BLaER1 treated with 17β-estradiol and CSF1 and Interleukin-3, amounts not matched to agents 10 nM and 100 nM (cell line): Measurements from ENCODE around the gene MTG2.

ENCODE experiments used
- H3K27ac ChIP-seq, 11 experiments: shearing (Covaris generic); formaldehyde crosslinking; 2 replicates each; pipeline ENCODE4 v1.8.1; 2022
- H3K27me3 ChIP-seq, 11 experiments: shearing (Covaris generic); formaldehyde crosslinking; 2 replicates each; pipeline ENCODE4 v1.8.1; 2022
- H3K36me3 ChIP-seq, 11 experiments: shearing (Covaris generic); formaldehyde crosslinking; 2 replicates each; pipeline ENCODE4 v1.8.1; 2022
- H3K4me1 ChIP-seq, 10 experiments: shearing (Covaris generic); formaldehyde crosslinking; 2 replicates each; pipeline ENCODE4 v1.8.1; 2022
- H3K4me2 ChIP-seq, 11 experiments: shearing (Covaris generic); formaldehyde crosslinking; 2 replicates each; pipeline ENCODE4 v1.8.1; 2022
- H3K4me3 ChIP-seq, 10 experiments: shearing (Covaris generic); formaldehyde crosslinking; 2 replicates each; pipeline ENCODE4 v1.8.1; 2022
- H3K9ac ChIP-seq, 11 experiments: shearing (Covaris generic); formaldehyde crosslinking; 2 replicates each; pipeline ENCODE4 v1.8.1; 2022
- H3K9me3 ChIP-seq, 11 experiments: shearing (Covaris generic); formaldehyde crosslinking; replicated peaks in 1 of 11; 2 replicates each; pipeline ENCODE4 v1.8.1; 2022
- H4K20me1 ChIP-seq, 11 experiments: shearing (Covaris generic); formaldehyde crosslinking; 2 replicates each; pipeline ENCODE4 v1.8.1; 2022
- Cebpa-rat ChIP-seq, 11 experiments: shearing (Covaris generic); IDR thresholded peaks; 2 replicates each; pipeline ENCODE4 v1.8.1; 2022

Gene MTG2

DNA sequence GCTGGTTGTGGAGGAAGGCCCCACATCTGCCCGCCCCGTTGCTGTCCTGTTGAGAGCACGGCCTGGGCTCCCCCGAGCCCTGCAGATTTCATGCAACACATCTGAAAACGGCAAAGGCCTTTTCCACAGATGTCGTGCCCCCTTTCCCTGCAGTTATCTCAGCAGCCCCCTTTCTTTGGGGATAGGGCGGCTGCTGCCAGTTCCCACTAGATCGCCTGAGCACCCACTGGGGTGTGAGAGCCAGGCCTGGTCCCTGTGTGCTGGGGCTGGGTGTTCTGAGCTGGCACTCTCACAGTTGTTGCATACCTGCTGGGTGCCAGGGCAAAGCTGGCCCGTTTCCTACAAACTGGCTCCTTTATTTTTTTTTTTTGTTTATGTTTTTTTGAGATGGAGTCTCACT lies 12.3 kb upstream of the MTG2 start:
- no peaks in the 10 kb centered on the region for H3K27me3 ChIP-seq
- no peak for TF ChIP-seq Cebpa-rat (IDR thresholded peaks at IDR 0.05)
- no peak overlapping the region for H3K4me2 ChIP-seq
- H3K4me1 ChIP-seq, result no peaks in the 10 kb centered on the region
- H3K27ac ChIP-seq, result no peak overlapping the region
- H4K20me1 ChIP-seq, result peaks cover 0 to 39% (median 0%) of the 10 kb centered on the region in 11 experiments; a peak in 6 of 22 replicates
- no peak overlapping the region for H3K9ac ChIP-seq
- H3K36me3 ChIP-seq, result peaks cover 71 to 99% (median 88%) of the 10 kb centered on the region in 11 experiments
- H3K4me3 ChIP-seq, result no peak overlapping the region
- H3K9me3 ChIP-seq, result no peaks in the 10 kb centered on the region

DNA sequence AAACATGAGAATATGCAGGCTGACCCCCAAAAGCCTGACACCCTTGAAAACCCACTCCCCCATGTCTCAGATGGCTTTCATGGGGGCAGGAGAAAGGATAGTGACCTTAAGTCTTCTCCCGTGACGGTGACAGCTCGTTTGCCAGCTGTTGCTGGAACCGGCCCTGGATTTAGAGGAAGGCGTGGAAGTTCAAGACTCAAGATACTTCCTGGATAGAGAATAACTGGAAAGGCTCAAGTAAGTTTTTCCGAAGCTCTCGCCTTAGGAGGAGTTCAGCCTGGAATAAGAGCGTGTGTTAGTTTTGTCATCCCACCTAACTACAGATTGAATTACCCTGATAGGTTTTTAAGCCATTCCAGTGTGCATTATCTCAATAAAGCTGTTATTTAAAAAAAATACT lies 11.6 kb upstream of the MTG2 start:
- Histone ChIP-seq H3K4me1 (no peaks in the 10 kb centered on the region), H3K36me3 (peaks cover 71 to 99% (median 85%) of the 10 kb centered on the region in 11 experiments), H3K9ac (no peak overlapping the region), H3K27ac (no peak overlapping the region), H4K20me1 (peaks cover 0 to 36% (median 0%) of the 10 kb centered on the region in 11 experiments; a peak in 4 of 22 replicates), H3K4me3 (no peak overlapping the region), H3K4me2 (no peak overlapping the region), H3K9me3 (no peaks in the 10 kb centered on the region), H3K27me3 (no peaks in the 10 kb centered on the region)
- TF ChIP-seq Cebpa-rat (IDR thresholded peaks at IDR 0.05), result no peak

DNA sequence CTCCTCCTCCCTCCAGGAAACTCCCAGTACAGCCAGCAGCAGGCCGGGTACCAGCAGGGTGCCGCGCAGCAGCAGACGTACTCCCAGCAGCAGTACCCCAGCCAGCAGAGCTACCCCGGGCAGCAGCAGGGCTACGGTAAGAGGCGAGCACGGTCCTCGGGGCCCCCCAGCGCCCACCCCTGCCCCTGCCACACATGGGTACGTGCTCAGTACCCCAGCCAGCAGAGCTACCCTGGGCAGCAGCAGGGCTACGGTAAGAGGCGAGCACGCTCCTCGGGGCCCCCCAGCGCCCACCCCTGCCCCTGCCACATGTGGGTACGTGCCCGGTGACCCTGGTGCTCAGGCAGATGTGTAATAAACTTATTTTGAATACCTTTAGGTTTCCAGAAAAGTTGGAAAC lies 10.2 kb upstream of the MTG2 start:
- H3K27ac ChIP-seq, result no peak overlapping the region
- H3K9me3 ChIP-seq, result no peaks in the 10 kb centered on the region
- no peak overlapping the region for H3K9ac ChIP-seq
- no peak for TF ChIP-seq Cebpa-rat (IDR thresholded peaks at IDR 0.05)
- peaks cover 65 to 97% (median 81%) of the 10 kb centered on the region in 11 experiments for H3K36me3 ChIP-seq
- peaks cover 0 to 29% (median 0%) of the 10 kb centered on the region in 11 experiments; a peak in 4 of 22 replicates for H4K20me1 ChIP-seq
- H3K4me1 ChIP-seq, result no peaks in the 10 kb centered on the region
- no peaks in the 10 kb centered on the region for H3K27me3 ChIP-seq
- H3K4me2 ChIP-seq, result no peak overlapping the region
- H3K4me3 ChIP-seq, result no peak overlapping the region

DNA sequence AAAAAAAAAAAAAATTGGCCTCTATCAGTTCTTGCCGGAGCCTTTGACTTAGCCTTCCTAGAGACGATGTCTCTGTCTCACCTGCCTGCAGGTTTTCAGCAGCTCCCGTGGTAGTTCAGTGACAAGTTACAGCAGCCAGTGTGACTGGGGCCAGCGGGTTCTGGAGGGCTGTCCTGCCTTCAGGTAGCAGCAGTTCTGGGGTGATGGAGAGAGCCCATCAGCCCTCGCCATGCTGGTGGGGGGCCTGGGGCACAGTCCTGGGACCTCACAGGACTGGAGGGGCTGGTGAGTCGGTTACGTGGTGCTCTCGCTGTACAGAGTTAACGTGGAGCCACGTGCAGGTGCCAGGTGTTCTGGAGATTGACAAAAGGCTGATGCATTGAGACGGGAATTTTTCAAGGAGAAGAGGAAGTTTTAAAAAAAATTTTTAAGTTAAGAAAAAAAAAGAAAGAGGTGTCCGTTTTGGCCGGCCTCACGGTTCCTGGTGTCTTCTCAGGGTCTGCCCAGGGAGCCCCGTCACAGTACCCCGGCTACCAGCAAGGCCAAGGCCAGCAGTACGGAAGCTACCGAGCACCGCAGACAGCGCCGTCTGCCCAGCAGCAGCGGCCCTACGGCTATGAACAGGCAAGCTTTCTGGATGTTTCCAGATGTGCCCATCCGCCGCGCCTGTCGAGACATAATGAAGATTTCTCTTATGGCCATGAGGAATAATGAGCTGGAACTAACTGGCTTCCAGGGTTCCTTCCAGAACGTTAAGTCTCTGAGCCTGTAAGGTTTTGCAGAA lies 8.6 kb upstream of the MTG2 start:
- Histone ChIP-seq H3K27me3 (no peaks in the 10 kb centered on the region), H3K9ac (no peak overlapping the region; a peak in 1 of 22 replicates), H3K4me1 (no peaks in the 10 kb centered on the region), H3K9me3 (no peaks in the 10 kb centered on the region), H4K20me1 (peaks cover 0 to 14% (median 0%) of the 10 kb centered on the region in 11 experiments; a peak in 2 of 22 replicates), H3K27ac (no peak overlapping the region), H3K4me2 (no peak overlapping the region), H3K4me3 (no peak overlapping the region), H3K36me3 (peaks cover 58 to 96% (median 76%) of the 10 kb centered on the region in 11 experiments)
- no peak for TF ChIP-seq Cebpa-rat (IDR thresholded peaks at IDR 0.05)

DNA sequence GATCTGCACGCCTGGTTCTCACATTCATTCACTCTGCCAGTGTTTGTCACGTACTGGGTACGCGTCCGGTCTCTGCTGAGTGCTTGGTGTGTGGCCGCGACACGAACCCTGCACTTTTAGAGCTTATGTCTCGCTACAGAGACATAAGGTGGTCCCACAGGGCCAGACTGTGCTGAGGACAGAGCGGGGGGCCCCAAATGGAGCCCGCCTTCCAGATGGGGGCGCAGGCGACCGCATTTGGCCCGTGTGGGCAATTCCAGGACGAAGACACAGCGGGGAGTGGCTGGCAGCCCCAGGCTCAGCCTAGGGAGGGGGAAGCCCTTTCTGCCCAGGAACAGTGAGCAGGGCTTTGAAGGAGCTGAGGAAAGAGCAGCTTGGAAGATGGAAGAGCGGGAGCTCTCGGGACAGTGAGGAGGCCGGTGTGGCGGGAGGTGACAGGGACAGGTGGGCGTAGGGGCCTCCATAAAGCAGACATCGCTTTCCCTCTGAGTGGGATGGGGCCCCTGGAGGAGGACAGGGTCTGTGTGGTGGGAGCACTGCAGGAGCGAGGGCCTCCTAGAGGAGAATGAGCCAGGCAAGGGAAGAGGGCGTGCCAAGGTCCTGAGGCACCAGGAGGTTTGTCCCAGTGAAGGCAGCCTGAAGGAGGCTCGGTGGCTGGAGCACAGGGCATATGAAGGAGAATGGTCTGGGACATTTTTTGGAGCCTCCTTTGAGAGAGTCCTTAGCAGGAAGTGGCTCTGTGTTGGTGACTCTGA lies 7.8 kb upstream of the MTG2 start:
- Histone ChIP-seq H3K36me3 (peaks cover 52 to 93% (median 71%) of the 10 kb centered on the region in 11 experiments), H4K20me1 (peaks cover 0 to 6% (median 0%) of the 10 kb centered on the region in 11 experiments; a peak in 2 of 22 replicates), H3K27me3 (no peaks in the 10 kb centered on the region), H3K9ac (no peak overlapping the region; a peak in 1 of 22 replicates), H3K4me2 (no peak overlapping the region), H3K4me3 (no peak overlapping the region), H3K4me1 (no peaks in the 10 kb centered on the region), H3K9me3 (no peaks in the 10 kb centered on the region), H3K27ac (no peak overlapping the region)
- no peak for TF ChIP-seq Cebpa-rat (IDR thresholded peaks at IDR 0.05)

DNA sequence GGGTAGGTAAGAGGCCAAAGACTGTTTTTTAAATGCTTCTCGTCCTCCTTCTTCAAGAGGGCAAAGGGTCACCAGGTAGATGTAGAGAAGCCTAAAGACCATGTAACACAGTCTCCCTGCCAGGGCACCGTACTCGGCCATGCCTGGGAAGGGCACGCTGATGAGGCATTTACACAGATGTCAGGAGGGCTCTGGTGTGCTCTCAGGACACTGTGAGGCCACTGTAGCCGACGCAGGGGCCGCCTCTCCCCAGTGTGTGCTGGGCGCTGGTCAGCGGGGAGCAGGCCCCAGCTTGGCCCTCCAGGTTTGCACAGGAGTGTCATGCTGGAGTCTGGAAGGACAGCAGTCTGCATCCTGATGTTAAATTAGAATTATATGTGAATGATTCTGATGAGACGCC lies 7.1 kb upstream of the MTG2 start:
- Histone ChIP-seq H3K4me2 (no peak overlapping the region), H3K9me3 (no peaks in the 10 kb centered on the region), H3K36me3 (peaks cover 52 to 90% (median 74%) of the 10 kb centered on the region in 11 experiments), H3K9ac (no peak overlapping the region), H4K20me1 (peaks cover 0 to 6% (median 0%) of the 10 kb centered on the region in 11 experiments; a peak in 2 of 22 replicates), H3K4me1 (no peaks in the 10 kb centered on the region), H3K4me3 (no peak overlapping the region), H3K27ac (no peak overlapping the region), H3K27me3 (no peaks in the 10 kb centered on the region)
- TF ChIP-seq Cebpa-rat (IDR thresholded peaks at IDR 0.05), result no peak

DNA sequence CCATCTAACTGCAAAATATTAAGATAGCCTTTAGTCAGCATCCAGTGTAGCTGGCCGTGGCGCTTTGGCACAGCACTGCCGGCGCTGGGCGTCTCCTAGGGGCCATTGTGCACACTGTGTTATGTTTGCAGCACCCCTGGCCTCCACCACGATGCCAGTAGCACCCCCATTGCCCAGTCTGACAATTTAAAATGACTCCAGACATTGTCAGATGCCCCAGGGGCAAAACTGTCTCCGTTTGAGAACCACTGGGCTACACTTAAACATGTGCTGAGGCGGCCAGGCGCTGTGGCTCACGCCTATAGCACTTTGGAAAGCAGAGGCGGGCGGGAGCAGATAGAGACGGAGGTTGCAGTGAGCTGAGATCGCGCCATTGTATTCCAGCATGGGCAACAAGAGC lies 6.0 kb upstream of the MTG2 start:
- Histone ChIP-seq H4K20me1 (peaks cover 0 to 6% (median 0%) of the 10 kb centered on the region in 11 experiments; a peak in 2 of 22 replicates), H3K36me3 (peaks cover 45 to 85% (median 72%) of the 10 kb centered on the region in 11 experiments), H3K27me3 (no peaks in the 10 kb centered on the region), H3K4me3 (no peak overlapping the region), H3K4me1 (peaks cover 3 to 5% (median 4%) of the 10 kb centered on the region in 10 experiments), H3K27ac (no peak overlapping the region), H3K9ac (no peak overlapping the region), H3K4me2 (no peak overlapping the region), H3K9me3 (no peaks in the 10 kb centered on the region)
- TF ChIP-seq Cebpa-rat (IDR thresholded peaks at IDR 0.05), result no peak

DNA sequence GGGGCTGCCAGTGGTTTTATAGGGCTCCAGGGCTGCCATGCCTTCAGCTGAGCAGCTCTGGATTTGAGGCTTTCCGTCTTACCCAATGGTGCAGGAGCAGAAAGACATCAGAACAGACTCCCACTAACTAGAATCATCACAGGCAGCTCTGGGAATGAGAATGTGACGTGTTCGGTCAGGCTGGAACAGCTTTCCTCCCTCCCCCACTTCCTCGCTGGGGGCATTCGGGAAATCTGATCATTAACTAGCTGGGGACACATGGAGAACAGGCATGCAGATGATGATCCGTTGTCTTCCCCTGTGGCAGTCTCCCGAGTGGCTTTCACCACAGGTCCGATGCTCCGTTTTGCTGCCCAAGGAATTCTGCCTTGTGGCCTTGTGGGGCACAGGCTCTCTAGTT lies 5.5 kb upstream of the MTG2 start:
- Histone ChIP-seq H3K9me3 (no peaks in the 10 kb centered on the region), H3K36me3 (peaks cover 43 to 80% (median 69%) of the 10 kb centered on the region in 11 experiments), H3K27me3 (no peaks in the 10 kb centered on the region), H3K27ac (no peak overlapping the region), H4K20me1 (peaks cover 0 to 6% (median 0%) of the 10 kb centered on the region in 11 experiments; a peak in 2 of 22 replicates), H3K4me2 (no peak overlapping the region), H3K4me3 (no peak overlapping the region), H3K4me1 (peaks cover 6 to 9% (median 8%) of the 10 kb centered on the region in 10 experiments), H3K9ac (no peak overlapping the region)
- no peak for TF ChIP-seq Cebpa-rat (IDR thresholded peaks at IDR 0.05)
